ENCODE results near the gene GNAT1.
A peak's percentile ranks its signal among the peaks of the same experiment; 100 is the strongest.

Gene GNAT1

GRCh38 chr3:50190936-50191660 lies at the start of gene GNAT1:
GNAT1 (plus strand) TSS chr3:50191610; CDS start chr3:50191726, 116 bp downstream.
- no peak for DNase-seq

GRCh38 chr3:50146316-50146901 lies 45.0 kb upstream of the GNAT1 start:
- no peak for DNase-seq

- no peak for DNase-seq
Observed at GRCh38 chr3:50147016-50147415, 44.4 kb upstream of the GNAT1 start.

- DNase-seq, result no peak
Observed at GRCh38 chr3:50147447-50147846, 44.0 kb upstream of the GNAT1 start.

- DNase-seq, result no peak
Observed at GRCh38 chr3:50147861-50148260, 43.5 kb upstream of the GNAT1 start.

- no peak for DNase-seq
Observed at GRCh38 chr3:50150404-50150750, 41.0 kb upstream of the GNAT1 start.

GRCh38 chr3:50150863-50151686 lies 40.3 kb upstream of the GNAT1 start:
- DNase-seq, result no peak

- DNase-seq, result no peak
Observed at GRCh38 chr3:50151728-50152127, 39.7 kb upstream of the GNAT1 start.

GRCh38 chr3:50153782-50154475 lies 37.5 kb upstream of the GNAT1 start:
- DNase-seq, result no peak

GRCh38 chr3:50154476-50154839 lies 37.0 kb upstream of the GNAT1 start:
- no peak for DNase-seq

GRCh38 chr3:50154840-50155490 lies 36.4 kb upstream of the GNAT1 start, which contains the start of gene SEMA3F:
SEMA3F (plus strand) TSS chr3:50155324; CDS start chr3:50159623, 4,299 bp downstream.
- peak; percentile 39 to 63 for DNase-seq

GRCh38 chr3:50155491-50155878 lies 35.9 kb upstream of the GNAT1 start:
- DNase-seq, result no peak

- no peak for DNase-seq
Observed at GRCh38 chr3:50155891-50156290, 35.5 kb upstream of the GNAT1 start.

- DNase-seq, result no peak
Observed at GRCh38 chr3:50156549-50157493, 34.6 kb upstream of the GNAT1 start.

- no peak for DNase-seq
Observed at GRCh38 chr3:50157827-50158529, 33.4 kb upstream of the GNAT1 start.

GRCh38 chr3:50158530-50159146 lies 32.8 kb upstream of the GNAT1 start:
- no peak for DNase-seq

GRCh38 chr3:50160561-50160983 lies 30.8 kb upstream of the GNAT1 start:
- DNase-seq, result no peak

- no peak for DNase-seq
Observed at GRCh38 chr3:50161320-50161719, 30.1 kb upstream of the GNAT1 start.

- no peak for DNase-seq
Observed at GRCh38 chr3:50162034-50162883, 29.2 kb upstream of the GNAT1 start.
